Thymus (tissue), 11 donors: ENCODE measurements around the gene GLTP. TPM values are rescaled to one million over a fixed set of nuclear protein-coding genes. Genes with fewer than 3 reads are reported as not detected.

ENCODE experiments used
- DNase-seq, 9 donors: peaks; one replicate each; pipeline ENCODE4 v3.0.0-alpha.2; 2013; ENCODE audit warnings: low spot score in 9 of 9, low read depth in 6 of 9, missing footprints in 1 of 9
- H3K27ac ChIP-seq, 2 donors: one replicate each; pipeline ENCODE4 v1.5.1; 2013; ENCODE audit warnings: control low read depth in 1 of 2, low read depth in 1 of 2, low read length in 1 of 2, mild to moderate bottlenecking in 1 of 2, moderate library complexity in 1 of 2
- H3K27me3 ChIP-seq, 2 donors: one replicate each; pipeline ENCODE4 v1.5.1; 2013; ENCODE audit warnings: low read length in 1 of 2; ENCODE audit not compliant: control insufficient read depth in 2 of 2, insufficient read depth in 1 of 2
- H3K36me3 ChIP-seq, 2 donors: one replicate each; pipeline ENCODE4 v1.5.1; 2013; ENCODE audit warnings: low read length in 1 of 2, mild to moderate bottlenecking in 1 of 2, moderate library complexity in 1 of 2; ENCODE audit not compliant: control insufficient read depth in 2 of 2, insufficient read depth in 2 of 2
- H3K4me1 ChIP-seq, 2 donors: one replicate each; pipeline ENCODE4 v1.5.1; 2013; ENCODE audit warnings: low read length in 2 of 2; ENCODE audit not compliant: control insufficient read depth in 2 of 2, insufficient read depth in 2 of 2
- H3K4me3 ChIP-seq, 2 donors: one replicate each; pipeline ENCODE4 v1.5.1; 2013; ENCODE audit warnings: low read length in 2 of 2, control low read depth in 1 of 2, mild to moderate bottlenecking in 1 of 2
- H3K9me3 ChIP-seq, 2 donors: one replicate each; pipeline ENCODE4 v1.5.1; 2013; ENCODE audit warnings: low read length in 1 of 2, mild to moderate bottlenecking in 1 of 2; ENCODE audit not compliant: control insufficient read depth in 2 of 2, insufficient read depth in 1 of 2
- WGBS: extraction: QIAGEN DNeasy Blood & Tissue Kit; methylation state at CpG from one replicate; pipeline ENCODE4 v1.1.7; 2013; 5-methylcytosine and 5-hydroxymethylcytosine counted together
- polyA plus RNA-seq: library from polyadenylated mRNA; stranded (reverse); fragments of 200-250 nt; gene quantifications from one replicate; pipeline ENCODE4 v1.2.3, GENCODE V29; 2013
- total RNA-seq: library from RNA; stranded (reverse); fragments of 120-200 nt; gene quantifications from one replicate; pipeline ENCODE4 v1.2.4, GENCODE V29; 2013
- donor health status: healthy.

GLTP gene
- total and polyA plus RNA-seq, 2 donors: 20.7 to 78.5 TPM

DNA sequence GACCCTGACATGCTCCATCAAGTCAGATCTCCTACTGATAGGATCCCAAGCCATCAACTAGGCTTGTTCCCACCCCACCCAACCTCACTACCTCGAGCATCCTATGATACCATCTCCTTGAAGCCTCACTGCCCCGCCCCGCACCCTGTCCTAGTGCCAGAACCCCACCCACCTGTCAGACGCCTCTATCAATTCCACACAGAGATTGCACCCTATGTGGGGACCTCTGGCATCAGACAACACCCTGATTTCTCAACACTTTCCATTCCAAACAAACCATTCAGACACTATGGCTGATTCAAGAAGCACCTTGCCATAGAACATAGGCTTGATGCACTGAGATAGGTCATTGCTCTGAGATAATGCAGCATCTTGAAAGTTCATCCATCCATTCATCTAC lies 3.1 kb upstream of the GLTP start:
- Histone ChIP-seq H3K27ac (no peak overlapping the region), H3K4me1 (peaks cover 0 to 18% of the 10 kb centered on the region in 2 donors), H3K4me3 (no peak overlapping the region), H3K27me3 (peaks cover 4 to 9% of the 10 kb centered on the region in 2 donors), H3K36me3 (no peaks in the 10 kb centered on the region), H3K9me3 (no peaks in the 10 kb centered on the region)
- no peak for DNase-seq
- WGBS: 89% methylated on average over 4 of the region's 4 CpGs

DNA sequence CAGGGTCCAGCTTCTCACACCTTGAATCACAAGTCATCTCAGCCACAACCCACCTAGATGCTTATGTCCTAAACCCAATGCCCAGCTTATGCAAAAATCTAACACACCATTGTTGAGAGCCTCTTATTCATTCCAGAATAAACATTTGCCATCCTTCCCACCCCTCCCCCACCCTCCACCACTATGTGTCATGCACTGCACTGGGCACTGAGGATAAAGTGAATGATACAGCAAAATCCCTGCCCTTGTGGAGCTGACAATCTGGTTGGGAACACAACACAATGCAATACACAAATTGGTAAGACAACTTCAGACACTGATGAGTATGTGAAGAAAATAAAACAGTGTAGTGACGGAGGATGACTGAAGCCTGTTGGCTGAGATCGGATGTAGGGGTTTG lies 1.4 kb upstream of the GLTP start:
- no peak for DNase-seq
- Histone ChIP-seq H3K27me3 (peaks cover 4 to 9% of the 10 kb centered on the region in 2 donors), H3K4me1 (peaks cover 0 to 23% of the 10 kb centered on the region in 2 donors), H3K4me3 (no peak overlapping the region), H3K36me3 (no peaks in the 10 kb centered on the region), H3K27ac (no peak overlapping the region), H3K9me3 (no peaks in the 10 kb centered on the region)
- over 99% methylated on average over 2 of the region's 2 CpGs for WGBS

DNA sequence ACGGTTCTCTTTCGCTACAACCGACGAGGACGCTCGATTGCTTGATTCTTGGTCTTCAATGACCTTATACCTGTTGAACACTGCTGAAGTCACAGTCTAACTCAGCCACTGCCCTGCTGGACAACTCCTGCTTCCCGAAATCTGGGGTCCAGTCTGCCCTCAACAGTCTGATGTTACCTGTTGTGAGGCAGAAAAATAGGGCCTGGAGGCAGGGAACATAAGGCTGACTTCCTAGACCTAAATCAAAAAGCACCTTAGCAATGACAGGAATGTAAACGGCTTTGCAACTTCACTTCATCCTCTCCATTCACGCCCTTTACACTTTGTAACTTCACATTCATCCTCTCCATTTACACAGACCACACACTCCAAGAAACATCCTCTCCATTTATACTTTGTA lies 597 bp upstream of the GLTP start:
- H3K4me1 ChIP-seq: peaks cover 0 to 23% of the 10 kb centered on the region in 2 donors
- 18% methylated on average over 9 of the region's 9 CpGs for WGBS
- H3K9me3 ChIP-seq: no peaks in the 10 kb centered on the region
- H3K4me3 ChIP-seq: peak overlapping the region; percentile 48 to 66
- no peak for DNase-seq
- H3K27ac ChIP-seq: peak overlapping the region in 1 of 2 donors; percentile 55
- H3K36me3 ChIP-seq: no peaks in the 10 kb centered on the region
- H3K27me3 ChIP-seq: peaks cover 4 to 9% of the 10 kb centered on the region in 2 donors

DNA sequence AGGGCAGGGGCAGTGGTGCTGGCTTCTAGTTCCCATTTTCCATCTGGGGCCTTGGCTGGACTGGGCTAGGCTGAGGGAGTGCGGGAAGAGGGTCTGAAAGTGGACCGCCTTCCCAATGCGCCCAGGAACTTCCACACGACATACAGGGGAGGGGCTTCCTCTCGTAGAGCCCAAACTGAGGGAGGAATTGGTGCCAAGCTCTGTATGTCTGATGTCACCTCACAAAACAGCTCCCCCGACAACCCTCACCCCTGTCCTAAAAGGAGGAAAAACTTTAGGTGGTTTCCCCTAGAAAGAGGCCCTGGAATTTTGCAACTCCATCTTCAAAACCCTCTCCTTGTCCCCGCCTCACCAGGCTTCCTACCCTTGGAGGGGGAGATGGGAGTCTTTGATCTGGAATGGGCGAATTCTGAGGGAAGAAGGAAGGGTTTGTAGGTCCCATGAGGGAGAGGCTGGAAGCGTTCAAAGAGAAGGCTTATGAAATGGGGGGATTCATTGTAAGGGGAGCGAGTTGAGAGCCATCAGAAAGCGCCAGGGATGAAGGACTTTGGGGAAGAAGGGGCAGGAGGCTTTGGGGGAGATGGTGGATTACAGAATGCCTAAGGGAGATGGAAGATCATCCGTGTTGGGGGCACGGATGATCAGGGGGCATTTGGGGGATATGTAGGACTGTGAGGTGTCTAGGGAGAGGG lies 844 bp downstream of the GLTP start:
- no peak for DNase-seq
- H3K27ac ChIP-seq: no peak overlapping the region
- 26% methylated on average over 13 of the region's 13 CpGs for WGBS
- H3K9me3 ChIP-seq: no peaks in the 10 kb centered on the region
- peaks cover 0 to 23% of the 10 kb centered on the region in 2 donors for H3K4me1 ChIP-seq
- peak overlapping the region; percentile 66 to 81 for H3K4me3 ChIP-seq
- H3K36me3 ChIP-seq: no peaks in the 10 kb centered on the region
- peaks cover 4 to 9% of the 10 kb centered on the region in 2 donors for H3K27me3 ChIP-seq

DNA sequence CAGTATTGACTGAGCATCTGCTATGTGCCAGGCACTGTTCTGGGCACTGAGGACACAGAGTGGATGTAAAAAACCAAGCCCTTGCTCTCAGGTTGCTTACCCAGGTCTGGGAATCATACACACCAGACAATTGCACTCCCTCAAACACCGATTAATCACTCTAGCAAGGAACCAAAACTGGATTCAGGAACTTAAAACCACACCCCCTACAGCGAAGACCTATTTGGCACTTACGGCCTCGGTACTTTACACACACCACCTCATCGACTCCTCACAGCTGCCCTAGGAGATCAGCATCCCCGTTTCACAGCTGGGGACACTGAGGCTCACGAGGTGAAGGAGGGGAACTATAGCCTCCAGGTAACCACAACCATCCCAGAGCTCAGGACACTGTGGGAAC lies 1.6 kb downstream of the GLTP start:
- H3K27me3 ChIP-seq: peaks cover 4 to 9% of the 10 kb centered on the region in 2 donors
- 86% methylated on average over 7 of the region's 7 CpGs for WGBS
- no peak overlapping the region for H3K27ac ChIP-seq
- no peaks in the 10 kb centered on the region for H3K9me3 ChIP-seq
- no peak for DNase-seq
- peaks cover 0 to 23% of the 10 kb centered on the region in 2 donors for H3K4me1 ChIP-seq
- no peaks in the 10 kb centered on the region for H3K36me3 ChIP-seq
- peak overlapping the region in 1 of 2 donors; percentile 81 for H3K4me3 ChIP-seq

DNA sequence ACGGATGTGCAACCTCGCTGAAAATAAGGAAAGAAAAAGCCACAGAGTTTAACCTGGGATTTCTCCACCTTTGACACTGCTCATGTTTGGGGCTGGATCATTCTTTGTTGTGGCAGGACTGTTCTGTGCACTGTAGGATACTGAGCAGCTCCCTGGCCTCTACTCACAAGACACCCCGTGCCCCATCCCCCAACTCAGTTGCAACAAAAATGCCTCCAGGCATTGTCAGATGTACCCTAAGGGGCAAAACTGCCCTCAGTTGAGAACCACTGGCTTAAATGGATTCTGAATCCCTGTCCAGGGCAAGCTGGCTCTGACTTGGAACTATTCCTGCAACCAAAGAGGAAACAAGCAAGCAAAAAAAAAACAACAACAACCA lies 2.1 kb downstream of the GLTP start:
- WGBS: 97% methylated on average over 3 of the region's 3 CpGs
- Histone ChIP-seq H3K9me3 (no peaks in the 10 kb centered on the region), H3K4me1 (peaks cover 0 to 23% of the 10 kb centered on the region in 2 donors), H3K27me3 (peaks cover 4 to 9% of the 10 kb centered on the region in 2 donors), H3K27ac (no peak overlapping the region), H3K4me3 (no peak overlapping the region), H3K36me3 (no peaks in the 10 kb centered on the region)
- DNase-seq: no peak

DNA sequence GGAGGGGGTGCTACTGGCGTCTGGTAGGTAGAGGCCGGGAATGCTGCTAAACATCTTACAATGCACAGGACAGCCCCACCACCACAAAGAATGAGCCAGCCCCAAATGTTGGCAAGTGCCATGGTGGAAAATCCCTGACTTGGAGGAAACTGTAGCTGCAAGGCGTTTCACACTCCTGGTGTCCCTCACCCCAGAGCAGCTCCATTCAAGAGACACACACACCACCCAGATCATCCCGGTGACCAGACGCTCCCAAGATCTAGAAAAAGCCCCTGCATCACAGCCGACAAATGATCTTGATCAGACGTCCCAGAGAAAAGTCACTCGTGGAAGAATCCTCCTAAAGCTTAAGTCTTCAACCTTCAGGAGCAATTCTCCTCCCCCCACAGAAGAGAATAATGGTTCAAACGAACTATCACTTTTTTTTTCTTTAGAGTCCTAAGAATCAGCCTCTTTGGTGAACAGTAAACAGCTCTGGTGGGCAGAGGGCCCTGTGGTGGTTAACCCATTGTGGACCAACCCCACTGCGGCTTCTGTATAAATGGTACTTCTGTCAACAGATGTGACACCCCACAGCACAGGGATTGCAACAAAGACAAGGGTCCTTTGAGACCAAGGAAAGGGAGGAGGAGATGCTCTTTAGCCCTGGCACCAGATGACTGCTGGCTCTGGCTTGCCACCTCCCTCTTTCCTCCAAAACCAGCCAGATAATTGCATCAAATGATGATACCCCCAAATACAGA lies 2.7 kb downstream of the GLTP start:
- 93% methylated on average over 10 of the region's 10 CpGs for whole genome bisulfite sequencing
- no peaks in the 10 kb centered on the region for H3K9me3 ChIP-seq
- H3K27ac ChIP-seq: no peak overlapping the region
- peaks cover 4 to 9% of the 10 kb centered on the region in 2 donors for H3K27me3 ChIP-seq
- H3K4me3 ChIP-seq: no peak overlapping the region
- H3K4me1 ChIP-seq: peaks cover 0 to 23% of the 10 kb centered on the region in 2 donors
- no peak for DNase-seq
- no peaks in the 10 kb centered on the region for H3K36me3 ChIP-seq

DNA sequence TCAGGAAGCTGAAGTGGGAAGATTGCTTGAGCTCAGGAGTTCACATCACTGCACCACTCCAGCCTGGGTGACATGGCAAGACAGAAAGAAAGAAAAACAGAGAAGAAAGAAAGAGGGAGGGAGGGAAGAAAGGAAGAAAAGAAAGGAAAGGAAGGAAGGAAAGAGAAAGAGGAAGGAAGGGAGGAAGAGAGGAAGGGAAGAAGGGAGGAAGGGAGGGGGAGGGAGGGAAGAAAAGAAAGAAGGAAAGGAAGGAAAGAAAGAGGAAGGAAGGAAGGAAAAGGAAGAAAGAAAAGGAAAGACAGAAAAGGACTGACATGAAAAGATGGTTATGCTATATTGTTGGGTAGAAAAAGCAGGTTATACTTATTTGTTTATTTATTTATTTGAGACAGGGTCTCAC lies 3.9 kb downstream of the GLTP start:
- Histone ChIP-seq H3K27me3 (peaks cover 0 to 3% of the 10 kb centered on the region in 2 donors), H3K4me1 (peaks cover 0 to 23% of the 10 kb centered on the region in 2 donors), H3K36me3 (peaks cover 6 to 9% of the 10 kb centered on the region in 2 donors), H3K9me3 (no peaks in the 10 kb centered on the region), H3K27ac (no peak overlapping the region), H3K4me3 (no peak overlapping the region)
- DNase-seq: no peak

DNA sequence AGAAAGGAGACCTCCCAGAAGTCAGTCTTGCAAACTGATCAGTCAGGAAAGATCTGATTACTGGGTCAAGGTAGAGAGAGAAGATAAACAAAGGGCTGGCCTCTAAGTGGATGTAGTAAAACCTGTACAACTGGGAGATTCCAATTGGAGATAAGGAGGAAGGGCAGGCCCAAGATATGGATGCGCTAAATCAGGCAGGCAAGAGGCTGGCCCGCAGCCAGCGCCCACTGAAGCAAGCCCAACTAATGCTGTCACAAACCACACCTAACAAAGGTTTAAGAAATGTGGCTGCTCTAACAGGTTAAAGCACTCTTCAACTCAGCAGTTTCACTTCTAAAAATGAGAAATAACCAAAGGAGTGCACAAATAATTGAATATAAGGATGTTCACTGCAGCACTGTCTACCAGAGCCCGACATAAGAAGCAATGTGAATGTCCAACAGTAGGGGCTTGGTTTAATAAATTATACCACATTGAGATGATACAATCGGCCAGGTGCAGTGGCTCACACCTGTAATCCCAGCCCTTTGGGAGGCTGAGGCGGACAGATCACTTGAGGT lies 4.7 kb downstream of the GLTP start:
- no peaks in the 10 kb centered on the region for H3K27me3 ChIP-seq
- no peak overlapping the region for H3K27ac ChIP-seq
- H3K36me3 ChIP-seq: peaks cover 6 to 9% of the 10 kb centered on the region in 2 donors
- no peaks in the 10 kb centered on the region for H3K9me3 ChIP-seq
- peaks cover 0 to 21% of the 10 kb centered on the region in 2 donors for H3K4me1 ChIP-seq
- H3K4me3 ChIP-seq: no peak overlapping the region
- 90% methylated on average over 6 of the region's 6 CpGs for WGBS
- DNase-seq: no peak
